AML-193 (cell line): ENCODE results near the gene ERVMER34-1.

Experiments used
- DNase-seq, 2 experiments: peaks; one replicate each; lab custom pipeline; 2025; lab: John Stamatoyannopoulos, UW

Gene ERVMER34-1

DNA sequence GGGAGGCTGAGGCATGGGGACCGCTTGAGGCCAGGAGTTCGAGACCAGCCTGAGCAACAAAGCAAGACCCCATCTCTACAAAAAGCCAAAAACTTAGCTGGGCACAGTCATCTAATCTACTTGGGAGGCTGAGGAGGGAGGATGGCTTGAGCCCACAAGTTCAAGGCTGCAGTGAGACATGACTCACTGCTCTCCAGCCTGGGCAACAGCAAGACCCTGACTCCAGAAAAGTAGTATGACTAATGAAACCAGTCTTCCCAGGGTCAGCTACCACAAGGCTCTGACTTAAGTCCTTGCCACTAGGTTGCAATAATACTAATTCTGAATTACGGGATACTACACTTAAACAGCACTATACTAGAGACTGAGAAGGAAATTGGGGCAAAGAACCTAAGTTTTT, 33.1 kb downstream of the ERVMER34-1 start:
- no peak for DNase-seq

DNA sequence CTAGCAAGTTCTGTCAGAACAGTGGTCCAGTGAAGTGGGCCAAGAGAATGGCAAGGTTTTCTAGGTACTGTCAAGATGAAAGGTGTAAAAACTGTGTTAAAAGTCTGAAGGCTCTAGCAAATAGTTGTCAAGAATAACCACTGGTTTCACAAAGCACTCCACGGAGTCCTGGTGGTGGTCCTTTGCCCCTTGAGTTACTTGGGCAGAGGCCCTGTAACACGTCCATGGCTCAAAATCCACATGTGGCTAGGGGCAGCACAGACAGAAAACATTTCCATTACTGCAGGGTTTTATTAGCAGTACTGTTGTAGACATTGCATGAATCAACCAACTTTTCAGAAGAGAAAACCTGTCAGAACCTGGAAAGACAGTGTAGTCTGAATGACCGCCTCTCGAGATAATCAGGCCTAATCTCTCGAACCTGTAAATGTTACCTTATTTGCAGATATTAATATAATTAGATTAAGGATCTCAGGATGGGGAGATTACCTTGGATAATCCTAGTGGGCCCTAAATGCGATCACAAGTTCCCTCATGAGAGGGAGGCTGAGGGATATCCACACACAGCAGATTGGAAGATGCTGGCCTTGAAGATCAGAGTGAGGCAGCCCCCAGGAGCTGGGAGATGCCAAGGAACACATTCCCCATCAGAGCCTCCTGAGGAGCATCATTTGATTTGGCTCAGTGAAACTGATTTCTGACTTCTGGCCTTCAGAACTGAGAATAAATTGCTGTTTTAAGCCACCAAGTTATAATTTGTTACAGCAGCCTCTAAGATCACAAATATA, 34.7 kb downstream of the ERVMER34-1 start:
- DNase-seq: no peak

DNA sequence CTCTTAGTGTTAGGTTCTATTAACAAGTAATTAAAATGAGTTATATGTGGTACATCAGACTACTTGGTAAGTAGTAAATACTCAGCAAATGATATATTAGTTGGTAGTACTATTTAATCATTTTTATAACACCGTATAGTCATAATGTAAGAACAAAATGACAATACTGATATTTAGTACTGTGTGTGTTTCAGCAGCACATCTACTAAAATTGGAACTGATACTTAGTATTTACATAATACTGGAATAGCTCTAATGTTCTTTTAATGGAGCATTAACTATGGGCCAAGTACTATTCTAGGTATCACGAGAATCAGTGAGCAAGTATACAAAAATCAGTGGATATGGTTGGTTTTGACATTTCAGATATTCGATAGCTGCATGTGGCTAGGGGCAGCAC, 35.3 kb downstream of the ERVMER34-1 start:
- DNase-seq: no peak

DNA sequence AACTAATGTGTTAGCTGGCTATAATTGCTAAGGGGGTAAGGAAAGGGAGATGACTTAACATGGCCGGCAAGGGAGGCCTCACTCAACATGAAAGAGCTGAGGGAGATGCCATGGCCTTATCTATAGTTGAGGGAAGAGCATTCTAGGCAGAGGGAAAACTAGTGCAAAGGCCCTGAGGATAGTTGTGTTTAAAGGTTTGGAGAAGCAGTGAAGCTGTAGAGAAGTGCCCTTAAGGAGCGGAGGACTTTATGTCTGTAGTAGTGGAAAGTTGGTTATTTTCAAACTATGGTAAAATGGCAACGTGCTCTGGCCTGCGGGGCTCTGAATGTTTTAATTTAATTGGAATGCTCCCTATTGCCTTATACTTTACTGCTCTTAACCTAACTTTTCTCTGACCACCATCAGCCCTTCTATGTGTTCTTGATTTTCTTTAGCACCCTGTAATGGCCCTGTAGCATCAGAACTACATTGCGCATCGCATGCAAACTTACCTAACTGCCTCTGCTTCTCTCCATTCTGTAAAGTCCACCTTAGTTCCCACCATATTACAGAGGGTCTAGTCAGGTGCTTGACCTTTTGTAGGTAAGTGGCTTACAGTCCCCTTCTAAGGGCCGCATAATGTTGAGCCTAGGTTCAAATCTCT, 35.8 kb downstream of the ERVMER34-1 start:
- no peak for DNase-seq

GRCh38 chr4:52714597-52715254, 36.5 kb downstream of the ERVMER34-1 start:
- no peak for DNase-seq

GRCh38 chr4:52713456-52713937, 37.7 kb downstream of the ERVMER34-1 start:
- no peak for DNase-seq

DNA sequence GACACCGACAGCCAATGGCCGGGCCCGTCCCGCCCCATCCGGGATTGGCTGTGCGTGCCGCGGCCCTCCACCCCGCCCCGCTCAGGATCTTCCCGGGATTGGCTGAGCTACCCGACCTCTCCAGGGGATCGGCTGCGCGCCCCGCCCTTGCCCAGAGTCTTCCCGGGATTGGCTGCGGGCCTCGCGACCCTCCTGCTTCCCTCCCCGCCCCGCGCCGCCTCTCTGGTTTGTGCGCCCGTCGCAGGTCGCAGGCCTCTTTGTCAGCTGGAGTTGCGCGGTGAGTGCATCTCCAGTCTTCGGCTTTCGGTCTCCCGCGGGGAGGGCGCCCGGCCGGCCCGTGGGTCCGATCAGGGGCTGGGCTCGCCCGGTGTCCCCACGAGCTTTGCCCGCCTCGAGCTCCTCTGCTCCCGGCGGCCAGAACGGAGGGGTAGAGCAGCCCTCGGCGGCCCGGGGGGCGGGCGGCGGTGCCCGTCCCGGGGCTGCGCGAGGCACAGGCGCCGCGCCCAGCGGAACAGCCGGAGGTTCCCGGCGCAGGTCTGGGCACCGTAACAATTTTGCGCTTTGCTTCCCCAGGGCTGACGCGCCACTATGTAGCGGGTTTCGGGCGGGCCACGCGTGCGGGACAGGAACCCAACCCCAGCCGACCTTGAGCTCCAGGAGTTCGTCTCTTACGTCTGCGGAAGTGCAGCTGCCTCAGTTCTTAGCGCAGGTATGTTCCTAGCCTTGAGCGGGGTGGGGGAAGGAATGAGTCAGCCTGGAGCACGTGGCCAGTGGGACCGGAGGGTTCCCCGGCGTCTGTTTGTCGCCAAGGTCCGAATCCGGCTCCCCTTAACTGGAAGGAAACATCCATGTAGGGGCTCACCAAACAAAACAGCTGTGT, 38.7 kb downstream of the ERVMER34-1 start:
- peak; percentile 49 to 77 for DNase-seq

- DNase-seq: no peak
These were observed 39.4 kb downstream of the ERVMER34-1 start for GRCh38 chr4:52711834-52712250.

- no peak for DNase-seq
These were observed 40.0 kb downstream of the ERVMER34-1 start for GRCh38 chr4:52711272-52711671.

DNA sequence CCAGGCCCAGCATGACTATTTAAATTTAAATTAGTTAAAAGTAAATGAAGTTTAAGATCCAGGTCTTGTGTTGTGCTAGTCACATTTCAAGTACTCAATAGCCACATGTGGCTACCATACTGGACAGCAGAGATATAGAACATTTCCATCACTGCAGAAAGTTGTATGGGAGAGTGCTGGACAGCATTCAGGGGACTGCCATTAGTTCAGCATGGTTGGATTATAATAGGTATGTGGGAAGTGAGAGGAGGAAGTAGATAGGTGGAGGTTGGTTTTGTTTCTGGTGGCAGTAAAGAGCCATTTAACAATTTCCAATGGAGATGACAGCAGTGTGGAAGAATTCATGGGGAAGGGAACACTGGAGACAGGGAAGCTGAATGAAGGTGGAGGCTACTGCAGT, 42.1 kb downstream of the ERVMER34-1 start:
- no peak for DNase-seq

GRCh38 chr4:52704661-52705060, 46.6 kb downstream of the ERVMER34-1 start:
- no peak for DNase-seq

GRCh38 chr4:52704133-52704532, 47.1 kb downstream of the ERVMER34-1 start:
- DNase-seq: no peak

GRCh38 chr4:52701207-52701606, 50.0 kb downstream of the ERVMER34-1 start:
- DNase-seq: no peak

- no peak for DNase-seq
These were observed 56.3 kb downstream of the ERVMER34-1 start for GRCh38 chr4:52694936-52695335.

DNA sequence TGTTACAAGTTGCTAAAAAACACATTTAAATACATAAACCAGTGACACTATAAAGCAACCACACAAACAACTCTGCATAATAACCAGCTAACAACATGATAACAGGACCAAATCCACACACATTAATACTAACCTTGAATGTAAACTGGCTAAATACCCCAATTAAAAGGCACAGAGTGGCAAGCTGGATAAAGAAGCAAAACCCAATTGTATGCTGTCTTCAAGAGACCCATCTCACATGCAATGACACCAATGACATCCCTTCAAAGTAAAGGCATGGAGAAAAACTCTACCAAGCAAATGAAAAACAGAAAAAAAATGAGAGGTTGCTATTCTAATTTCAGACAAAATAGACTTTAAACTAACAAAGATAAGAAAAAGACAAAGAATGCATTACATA, 57.7 kb downstream of the ERVMER34-1 start:
- no peak for DNase-seq
